ENCODE data around the gene CDYL2.

Gene CDYL2

GRCh38 chr16:80711406-80711805 is 93.0 kb downstream of the CDYL2 start:
- FAIRE-seq (no peak), DNase-seq (ENCODE audit: insufficient read length, low spot score) (no peak)

- no peak for DNase-seq (ENCODE audit: insufficient read length, low spot score)
- FAIRE-seq: no peak
These were observed 93.5 kb downstream of the CDYL2 start for GRCh38 chr16:80710918-80711317.

DNA sequence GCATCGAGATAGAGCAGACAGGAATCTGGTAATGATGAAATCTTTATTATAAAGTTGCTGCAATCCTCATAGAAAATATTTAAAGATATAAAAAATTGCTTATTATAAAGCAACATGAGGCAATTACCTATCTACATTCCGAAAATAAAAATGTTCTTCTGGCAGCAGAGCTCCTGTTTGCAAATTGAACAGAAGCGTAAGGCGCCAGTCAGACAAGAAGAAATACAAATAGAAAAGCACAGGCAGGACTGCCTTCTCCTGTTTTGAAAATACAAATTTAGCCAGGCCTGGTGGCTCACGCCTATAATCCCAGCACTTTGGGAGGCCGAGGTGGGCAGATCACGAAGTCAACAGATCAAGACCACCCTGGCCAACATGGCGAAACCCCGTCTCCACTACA is 95.6 kb downstream of the CDYL2 start:
- no peak for DNase-seq (ENCODE audit: insufficient read length, low spot score)
- no peak for FAIRE-seq

DNA sequence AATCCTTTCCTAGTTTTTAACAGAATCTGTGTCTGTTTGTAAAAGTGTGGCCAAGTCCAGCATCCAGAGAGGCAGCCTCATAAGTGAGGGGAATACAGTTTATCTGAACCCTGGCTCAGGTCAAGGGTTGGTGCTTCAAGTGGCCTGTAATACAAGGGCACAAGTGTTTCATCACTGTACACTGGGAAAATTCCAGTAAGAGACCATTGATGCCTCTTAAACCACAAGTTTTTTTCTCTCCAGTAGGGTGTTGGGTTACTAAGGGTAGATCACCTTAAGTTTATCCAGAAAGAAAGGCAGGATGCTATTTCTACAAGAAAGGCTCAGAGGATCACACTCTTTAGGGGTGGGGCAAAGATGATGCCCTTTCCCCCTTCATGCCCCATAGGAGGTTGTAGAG is 96.7 kb downstream of the CDYL2 start:
- no peak for FAIRE-seq
- DNase-seq (ENCODE audit: insufficient read length, low spot score): no peak

GRCh38 chr16:80705596-80705995 is 98.8 kb downstream of the CDYL2 start:
- FAIRE-seq: no peak
- no peak for DNase-seq (ENCODE audit: insufficient read length, low spot score)

DNA sequence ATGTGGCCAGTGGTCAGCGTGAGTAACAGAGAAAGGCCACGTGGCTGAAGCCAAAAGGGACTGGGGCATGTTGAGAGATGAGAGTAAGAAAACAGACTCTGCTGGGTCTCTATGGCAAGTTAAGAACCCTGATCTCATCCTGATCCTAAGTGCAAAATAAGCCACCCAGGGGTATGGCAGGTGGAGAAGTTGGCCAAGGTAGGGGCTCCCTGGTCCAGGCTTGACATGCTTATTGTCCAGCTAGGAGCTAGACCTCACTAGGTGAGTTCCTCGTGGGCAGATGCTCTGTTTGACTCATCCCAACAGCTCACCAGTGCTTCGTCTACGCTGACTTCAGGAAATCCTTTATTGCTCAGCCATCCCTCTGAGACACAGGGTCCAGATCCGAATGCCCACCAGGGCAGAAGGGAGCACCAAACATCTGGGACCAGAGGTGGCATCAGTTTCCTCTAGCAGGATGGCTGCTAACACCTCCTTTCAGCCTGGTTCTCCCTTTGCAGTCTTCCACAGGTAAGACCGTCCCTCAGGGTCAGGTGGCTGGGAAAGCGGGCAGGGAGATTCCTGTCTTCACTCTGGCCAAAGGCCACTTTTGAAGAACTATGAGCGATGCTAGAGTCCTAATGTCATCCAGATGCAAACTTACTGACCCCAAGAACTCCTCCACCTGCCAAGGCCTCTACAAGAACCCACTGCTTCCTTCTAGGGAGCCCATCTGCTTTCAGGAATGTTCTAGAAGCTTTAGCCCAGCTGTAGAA is 99.5 kb downstream of the CDYL2 start:
- FAIRE-seq (no peak), DNase-seq (ENCODE audit: insufficient read length, low spot score) (no peak)

- DNase-seq (ENCODE audit: insufficient read length, low spot score) (no peak), FAIRE-seq (no peak)
These were observed 101.0 kb downstream of the CDYL2 start for GRCh38 chr16:80703131-80704071.

- no peak for FAIRE-seq
These were observed 101.7 kb downstream of the CDYL2 start for GRCh38 chr16:80702696-80703095.

DNA sequence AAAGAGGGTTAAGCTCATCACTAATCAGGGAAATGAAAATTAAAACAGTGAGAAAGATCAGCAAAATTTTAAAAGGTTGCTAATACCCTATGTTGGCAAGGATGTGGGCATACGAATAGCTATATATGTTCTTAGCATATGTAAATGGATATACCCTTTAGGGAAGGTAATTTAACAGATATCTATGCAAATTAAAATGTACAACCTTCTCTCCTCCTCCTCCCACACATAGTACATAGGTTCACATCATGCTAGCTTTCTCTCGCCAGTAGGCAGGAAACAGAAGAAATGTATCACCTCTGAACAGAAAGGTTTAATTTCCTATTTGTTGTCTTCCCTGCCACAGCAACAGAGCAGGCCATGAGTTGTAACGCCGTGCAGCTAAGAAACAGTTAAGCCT is 103.8 kb downstream of the CDYL2 start:
- no peak for FAIRE-seq
- DNase-seq (ENCODE audit: insufficient read length, low spot score): no peak

More at GRCh38 chr16:80702696-80703095, 101.7 kb downstream of the CDYL2 start:
- no peak for DNase-seq (ENCODE audit: insufficient read length, low spot score)

DNA sequence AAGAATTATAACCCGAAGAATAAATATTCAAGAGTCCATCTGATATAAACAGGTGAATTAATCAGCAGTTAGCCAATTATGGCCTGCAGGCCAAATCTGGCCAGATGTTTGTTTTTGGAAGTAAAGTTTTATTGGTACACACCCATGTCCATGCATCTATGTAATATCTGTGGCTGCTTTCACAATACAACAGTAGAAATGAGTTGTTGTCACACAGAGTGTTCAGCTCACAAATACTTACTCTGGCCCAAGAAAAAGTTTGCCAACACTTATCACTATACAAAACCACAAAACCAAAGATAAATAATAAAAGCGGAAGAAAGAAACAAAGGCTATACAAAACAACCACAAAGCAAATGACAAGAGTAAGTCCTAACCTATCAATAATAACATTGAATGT is 109.4 kb downstream of the CDYL2 start:
- DNase-seq (ENCODE audit: insufficient read length, low spot score) (no peak), FAIRE-seq (peak; percentile 54)

GRCh38 chr16:80693553-80693952 is 110.8 kb downstream of the CDYL2 start:
- no peak for FAIRE-seq
- DNase-seq (ENCODE audit: insufficient read length, low spot score): no peak

GRCh38 chr16:80692270-80692669 is 112.1 kb downstream of the CDYL2 start:
- no peak for DNase-seq (ENCODE audit: insufficient read length, low spot score)
- FAIRE-seq: no peak

DNA sequence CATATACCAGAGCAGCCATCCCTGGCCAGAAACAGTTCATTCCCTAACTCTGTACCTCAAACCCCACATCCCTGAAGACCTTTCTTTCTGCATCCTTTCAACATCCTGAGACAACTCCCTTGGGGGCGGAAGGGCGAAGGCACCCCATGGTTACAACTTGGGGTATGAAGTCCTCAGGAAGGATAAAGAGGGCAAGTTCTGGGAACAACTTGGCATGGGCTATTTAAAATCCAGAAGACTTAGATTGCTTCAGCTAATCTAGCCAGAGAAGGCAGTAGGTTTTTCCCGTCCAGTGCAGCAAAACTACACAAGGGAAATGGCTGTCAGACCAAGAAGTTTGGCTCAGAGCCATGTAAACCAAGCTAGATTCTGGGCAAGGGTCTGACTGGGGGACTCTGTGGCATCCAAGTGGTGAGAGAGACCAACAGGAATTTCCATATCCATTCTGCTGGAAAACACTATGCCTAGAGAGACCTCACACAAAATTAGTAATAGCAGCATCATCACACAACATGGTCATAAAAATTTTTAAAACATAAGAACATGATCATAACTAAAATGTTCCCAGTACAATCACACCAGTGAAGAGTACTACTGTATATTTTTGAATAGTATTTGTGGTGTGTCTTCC is 113.2 kb downstream of the CDYL2 start:
- DNase-seq (ENCODE audit: insufficient read length, low spot score) (no peak), FAIRE-seq (no peak)

DNA sequence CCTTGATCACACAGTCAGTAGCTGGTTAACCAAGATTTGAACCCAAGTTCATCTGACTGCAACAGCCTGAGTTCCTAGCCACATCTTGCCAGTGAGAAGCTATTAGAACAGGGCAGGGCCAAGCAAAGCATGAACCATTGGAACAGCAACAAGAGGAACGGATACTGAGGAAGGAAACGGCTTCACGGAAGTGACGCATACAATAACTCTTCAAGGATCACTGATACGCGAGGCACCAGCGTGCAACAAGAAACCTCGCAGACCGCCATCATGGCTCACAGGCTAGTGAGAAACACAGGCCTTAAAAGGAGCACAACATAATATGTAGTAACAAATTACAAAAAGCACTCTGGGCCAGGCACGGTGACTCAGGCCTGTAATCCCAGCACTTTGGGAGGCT is 114.9 kb downstream of the CDYL2 start:
- DNase-seq (ENCODE audit: insufficient read length, low spot score): no peak
- no peak for FAIRE-seq

DNA sequence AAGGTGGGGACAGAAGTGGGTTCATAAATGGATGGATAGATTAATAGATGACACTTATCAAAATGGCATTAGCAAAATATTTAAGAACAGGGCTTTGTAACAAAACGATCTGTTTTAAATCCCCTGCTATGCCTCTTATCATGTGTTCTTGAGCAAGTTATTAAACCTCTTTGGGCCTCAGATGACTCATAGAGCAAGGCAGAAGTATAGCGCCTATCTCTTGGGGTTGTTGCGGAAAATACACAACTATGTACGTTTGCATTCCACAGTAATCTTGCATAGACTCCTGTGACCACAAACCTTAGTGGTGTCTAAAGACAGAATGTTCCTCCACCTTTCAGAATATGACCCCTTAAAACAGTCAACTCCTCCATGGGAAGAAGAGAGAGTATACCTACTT is 116.8 kb downstream of the CDYL2 start:
- FAIRE-seq: no peak
- DNase-seq (ENCODE audit: insufficient read length, low spot score): no peak

DNA sequence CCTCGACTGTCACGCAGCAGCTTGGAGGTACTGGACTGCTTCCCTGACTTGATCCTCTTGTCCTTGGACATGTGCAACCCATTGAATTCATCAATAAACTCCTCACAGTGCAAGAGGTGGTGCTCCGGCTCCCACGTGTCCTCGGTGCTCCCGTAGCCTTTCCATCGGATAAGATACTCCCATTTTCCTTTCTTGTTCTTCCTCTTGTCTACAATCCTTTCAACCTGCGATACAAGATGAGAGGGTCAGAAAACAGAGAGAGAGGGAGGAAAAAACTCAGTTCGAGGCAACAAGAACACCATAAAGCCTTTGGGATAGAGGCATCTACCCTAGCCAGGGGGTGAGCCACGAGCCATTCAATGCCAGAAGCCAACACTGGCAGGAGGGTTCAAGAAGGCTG is 119.5 kb downstream of the CDYL2 start:
- DNase-seq (ENCODE audit: insufficient read length, low spot score) (no peak), FAIRE-seq (no peak)

GRCh38 chr16:80684136-80684765 is 120.1 kb downstream of the CDYL2 start:
- DNase-seq (ENCODE audit: insufficient read length, low spot score) (no peak), FAIRE-seq (no peak)

- DNase-seq (ENCODE audit: insufficient read length, low spot score) (no peak), FAIRE-seq (no peak)
These were observed 120.8 kb downstream of the CDYL2 start for GRCh38 chr16:80683646-80684045.

GRCh38 chr16:80682421-80683070 is 121.9 kb downstream of the CDYL2 start:
- DNase-seq (ENCODE audit: insufficient read length, low spot score): no peak
- no peak for FAIRE-seq

DNA sequence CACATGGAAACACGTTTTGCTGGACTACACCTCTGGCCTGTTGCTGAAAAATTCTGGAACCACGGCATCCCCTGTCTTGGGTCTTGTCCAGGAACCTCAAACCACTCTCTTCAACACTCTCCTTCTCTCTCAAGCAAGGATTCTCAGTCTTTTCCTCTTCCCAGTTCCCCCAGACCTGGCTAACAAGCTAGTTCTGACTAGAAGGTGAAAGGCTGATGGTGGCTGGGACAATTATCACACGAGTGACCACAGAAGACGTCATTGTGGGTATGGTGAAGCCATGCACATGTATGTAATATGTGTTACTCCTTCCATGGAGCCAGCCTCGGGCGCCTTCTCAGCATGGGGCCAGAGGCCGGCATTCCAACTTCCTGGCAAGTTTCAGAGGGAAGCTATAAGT is 123.0 kb downstream of the CDYL2 start:
- FAIRE-seq (no peak), DNase-seq (ENCODE audit: insufficient read length, low spot score) (no peak)

Data from GM19239 (cell line).